Left lung (tissue), 10 donors: Measurements from ENCODE around the gene GALNT13. TPM values are rescaled to one million over a fixed set of nuclear protein-coding genes. Genes with fewer than 3 reads are reported as not detected.

Source experiments
- ATAC-seq: fragments of 200-7000 bp; cut with Tn5 transposase; one replicate; pipeline ENCODE4 v1.9.1; 2020; ENCODE audit warnings: moderate library complexity
- DNase-seq, 4 donors: peaks; one replicate each; pipeline ENCODE4 v3.0.0-alpha.2; 2013 to 2020
- H3K27ac ChIP-seq, 2 donors: fragments of 200-600 bp; sonication (generic) in 1 of 2; one replicate each; pipeline versions ENCODE4 v1.5.0 to v1.8.0; 2020 to 2021
- H3K27me3 ChIP-seq, 2 donors: fragments of 200-600 bp; sonication (generic) in 1 of 2; one replicate each; pipeline versions ENCODE4 v1.5.0 to v1.8.0; 2020 to 2021
- H3K36me3 ChIP-seq, 2 donors: fragments of 200-600 bp; sonication (generic) in 1 of 2; one replicate each; pipeline versions ENCODE4 v1.5.0 to v1.8.0; 2020 to 2021
- H3K4me1 ChIP-seq, 2 donors: fragments of 200-600 bp; one replicate each; pipeline ENCODE4 v1.8.0; 2021
- H3K4me3 ChIP-seq, 2 donors: fragments of 200-600 bp; sonication (generic) in 1 of 2; one replicate each; pipeline versions ENCODE4 v1.5.0 to v1.8.0; 2020 to 2021; ENCODE audit warnings: mild to moderate bottlenecking in 1 of 2
- H3K9me3 ChIP-seq, 2 donors: fragments of 200-600 bp; sonication (generic) in 1 of 2; one replicate each; pipeline versions ENCODE4 v1.5.0 to v1.8.0; 2020 to 2021
- CTCF ChIP-seq, 2 donors: fragments of 200-600 bp; sonication (generic) in 1 of 2; IDR thresholded peaks; one replicate each; pipeline versions ENCODE4 v1.5.0 to v1.8.0; 2021; ENCODE audit warnings: antibody characterized with exemption in 2 of 2
- intact Hi-C, 2 donors: fragments of 100-400 bp; cut with DNase I; formaldehyde crosslinking; loops; one replicate each; pipeline versions ENCODE4 v1.11.2 to v1.14.2; 2022
- polyA plus RNA-seq, 6 donors: library from polyadenylated mRNA; unstranded; fragments of 120-200 nt; gene quantifications; one replicate each; pipeline ENCODE4 v1.2.1, GENCODE V29; 2013; ENCODE audit not compliant: insufficient read length in 6 of 6
- total RNA-seq, 2 donors: library from RNA; stranded (reverse); fragmentation: NEBNext Ultra II Directional; extraction: Animal tissue kit (Norgen Biotek cat#: 25700); gene quantifications; one replicate each; pipeline ENCODE4 v1.2.1, GENCODE V29; 2021
- donor health status: DM: no; HTN: yes; CAD: no.
- donor health status: DM: no; HTN: no; CAD: no.

GALNT13 gene
- total and polyA plus RNA-seq, 8 donors: 1.1 to 26.4 (median 5.9) TPM

GRCh38 chr2:154207288-154208047, 335.7 kb downstream of the GALNT13 start:
- no peak overlapping the region for H3K27ac ChIP-seq
- no peaks in the 10 kb centered on the region for H3K9me3 ChIP-seq
- H3K27me3 ChIP-seq: no peaks in the 10 kb centered on the region
- intact Hi-C loops: no loop called here
- no peak for TF ChIP-seq CTCF (IDR thresholded peaks at IDR 0.05)
- H3K4me3 ChIP-seq: no peak overlapping the region
- ATAC-seq: no peak
- no peaks in the 10 kb centered on the region for H3K36me3 ChIP-seq
- H3K4me1 ChIP-seq: no peaks in the 10 kb centered on the region
- DNase-seq: no peak

- DNase-seq (no peak), ATAC-seq (no peak)
- Histone ChIP-seq H3K4me1 (no peaks in the 10 kb centered on the region), H3K27ac (no peak overlapping the region), H3K9me3 (no peaks in the 10 kb centered on the region), H3K27me3 (no peaks in the 10 kb centered on the region), H3K36me3 (no peaks in the 10 kb centered on the region), H3K4me3 (no peak overlapping the region)
- TF ChIP-seq CTCF (IDR thresholded peaks at IDR 0.05): no peak
- intact Hi-C loops: no loop called here
Measured at GRCh38 chr2:154223726-154224125, 352.0 kb downstream of the GALNT13 start.

GRCh38 chr2:154226931-154227330, 355.2 kb downstream of the GALNT13 start:
- intact Hi-C loops: no loop called here
- H3K27ac ChIP-seq: no peak overlapping the region
- H3K4me3 ChIP-seq: no peak overlapping the region
- H3K9me3 ChIP-seq: no peaks in the 10 kb centered on the region
- ATAC-seq (no peak), DNase-seq (no peak)
- TF ChIP-seq CTCF (IDR thresholded peaks at IDR 0.05): no peak
- H3K27me3 ChIP-seq: no peaks in the 10 kb centered on the region
- H3K4me1 ChIP-seq: no peaks in the 10 kb centered on the region
- H3K36me3 ChIP-seq: no peaks in the 10 kb centered on the region

- intact Hi-C loops: no loop called here
- DNase-seq (peak in 1 of 4 donors; percentile 15), ATAC-seq (no peak)
- no peak overlapping the region for H3K27ac ChIP-seq
- TF ChIP-seq CTCF (IDR thresholded peaks at IDR 0.05): no peak
- no peaks in the 10 kb centered on the region for H3K36me3 ChIP-seq
- no peaks in the 10 kb centered on the region for H3K27me3 ChIP-seq
- no peaks in the 10 kb centered on the region for H3K9me3 ChIP-seq
- no peak overlapping the region for H3K4me3 ChIP-seq
- no peaks in the 10 kb centered on the region for H3K4me1 ChIP-seq
Measured at GRCh38 chr2:154228566-154229280, 357.0 kb downstream of the GALNT13 start.

GRCh38 chr2:154229966-154230365, 358.2 kb downstream of the GALNT13 start:
- H3K9me3 ChIP-seq: no peaks in the 10 kb centered on the region
- ATAC-seq (no peak), DNase-seq (no peak)
- TF ChIP-seq CTCF (IDR thresholded peaks at IDR 0.05): no peak
- no peak overlapping the region for H3K27ac ChIP-seq
- H3K36me3 ChIP-seq: no peaks in the 10 kb centered on the region
- intact Hi-C loops: no loop called here
- no peaks in the 10 kb centered on the region for H3K4me1 ChIP-seq
- H3K27me3 ChIP-seq: no peaks in the 10 kb centered on the region
- H3K4me3 ChIP-seq: no peak overlapping the region
